NCI-H128 (cell line): ENCODE results near the gene C3orf49.

Experiments
- DNase-seq: peaks from one replicate; lab custom pipeline; 2025; ENCODE audit not compliant: unreplicated experiment; lab: John Stamatoyannopoulos, UW

Gene C3orf49, protein sequence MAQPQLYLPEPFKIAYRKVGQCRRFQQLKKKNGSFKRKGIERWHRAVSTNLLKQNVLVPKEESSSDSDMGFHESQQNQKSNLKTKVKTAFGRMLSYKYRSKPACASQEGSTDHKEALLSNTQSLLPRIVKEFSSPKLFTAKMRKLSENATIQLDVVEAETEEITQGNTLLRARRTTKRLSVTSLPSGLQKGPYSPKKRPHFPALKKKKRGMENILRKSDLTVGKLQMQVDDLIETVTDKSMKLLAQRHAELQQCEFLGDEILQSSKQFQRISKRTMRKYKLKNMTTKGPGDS

DNA sequence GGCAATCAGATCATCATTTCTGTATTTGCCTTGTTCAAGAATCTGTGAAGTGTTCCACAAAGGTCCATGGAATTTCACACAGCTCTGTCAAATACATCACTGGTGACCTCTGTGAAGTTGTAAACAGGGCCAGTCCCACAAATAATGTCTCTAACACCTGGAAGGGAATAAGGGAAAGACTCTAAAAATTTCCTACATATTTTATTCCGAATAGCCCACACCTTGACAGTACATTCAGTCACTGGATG is at the start of gene C3orf49:
C3orf49 (plus strand) TSS at position 149 of the 248 bp plus-strand sequence. CDS start 173 bp downstream, outside the sequence.
- DNase-seq, result no peak

DNA sequence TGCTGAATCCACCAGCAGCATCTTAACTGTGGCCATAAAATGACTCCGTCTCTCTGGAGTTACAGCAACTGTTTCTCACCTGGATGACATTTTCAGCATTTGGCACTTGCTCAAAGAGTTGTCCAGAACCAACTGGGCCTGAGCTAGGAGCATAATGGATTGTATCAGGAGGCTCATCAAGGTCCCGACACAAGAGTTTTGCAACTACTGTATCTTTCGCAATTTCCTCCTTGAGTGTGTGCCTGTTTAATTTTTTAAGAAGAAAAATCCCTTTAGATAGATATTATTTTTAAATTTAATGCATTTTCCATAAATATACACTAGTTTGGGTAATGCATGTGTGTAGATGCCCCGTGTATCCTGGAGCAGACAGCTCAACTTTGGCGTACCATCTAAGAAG is 44.3 kb upstream of the C3orf49 start:
- DNase-seq, result no peak

DNA sequence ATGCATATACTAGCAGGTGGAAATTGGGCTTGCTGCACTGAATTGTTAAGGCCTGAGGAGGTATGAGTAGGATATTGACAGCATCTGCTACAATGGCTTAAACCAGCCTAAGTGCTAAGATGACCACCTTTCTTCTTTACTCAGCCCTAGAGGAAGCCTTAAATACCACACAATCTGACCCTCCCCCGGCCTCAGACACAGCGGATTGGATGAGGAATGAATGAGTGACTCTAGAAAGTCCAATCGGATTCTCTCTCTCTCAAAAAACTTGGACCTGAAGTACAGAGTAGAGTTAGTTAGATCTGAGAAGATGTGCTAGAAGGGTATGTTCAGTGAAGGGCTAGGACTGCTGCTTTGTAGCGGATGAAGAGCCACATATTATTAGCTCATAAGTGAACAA is 39.9 kb upstream of the C3orf49 start:
- DNase-seq, result no peak

DNA sequence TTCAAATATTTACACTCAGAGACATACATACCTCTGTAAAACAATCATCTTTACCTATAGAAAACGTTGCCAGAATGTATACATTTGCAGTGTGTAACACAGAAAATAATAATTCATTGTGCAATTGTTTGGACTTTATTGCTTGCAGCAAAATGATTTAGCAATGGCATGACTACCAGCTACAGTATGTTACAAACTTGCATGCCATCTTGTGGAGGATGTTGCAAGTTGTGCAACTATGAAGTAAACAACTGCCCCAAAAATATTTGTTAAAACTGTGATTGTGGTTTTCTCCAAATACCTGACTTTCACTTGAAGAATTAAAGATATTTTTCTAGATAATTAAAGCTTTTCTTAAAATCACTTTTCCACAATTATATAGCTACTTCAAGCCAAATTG is 27.1 kb upstream of the C3orf49 start:
- no peak for DNase-seq

DNA sequence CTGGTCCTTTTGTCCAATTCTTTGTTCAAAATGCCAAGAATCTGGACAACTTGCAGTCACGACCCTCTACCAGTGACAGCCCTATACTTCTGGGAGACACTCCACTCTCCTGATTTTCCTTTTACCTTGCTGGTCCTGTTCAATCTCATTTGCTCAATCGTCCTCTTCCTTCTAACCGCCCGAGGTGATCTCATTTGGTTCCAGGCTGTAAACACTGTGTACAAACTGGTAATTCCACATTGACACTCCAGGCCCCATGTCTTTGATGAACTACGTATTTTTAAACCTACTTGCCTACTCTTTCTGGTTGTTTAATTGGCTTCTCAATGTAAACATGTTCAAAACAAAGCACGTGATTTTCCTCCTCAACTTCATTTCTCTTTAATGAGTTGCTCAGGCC is 23.7 kb upstream of the C3orf49 start:
- DNase-seq, result no peak

DNA sequence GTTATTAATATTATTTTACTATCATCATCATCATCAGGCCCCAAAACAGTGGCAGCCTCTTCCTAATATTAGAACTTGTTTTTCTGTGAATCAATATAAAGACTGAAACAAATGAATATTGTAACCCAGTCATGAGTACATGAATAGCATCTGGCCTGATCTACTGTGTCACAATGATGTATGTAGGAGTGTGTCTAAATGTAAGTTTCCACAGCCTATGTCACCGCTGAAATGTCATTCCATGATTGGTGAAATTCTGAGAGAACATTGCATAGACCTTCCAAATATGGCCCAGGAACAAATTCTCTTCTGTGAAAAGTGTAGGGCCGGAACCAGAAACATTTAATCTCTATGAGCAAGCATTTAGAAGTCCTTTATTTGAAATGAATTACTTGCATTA is 20.6 kb upstream of the C3orf49 start:
- no peak for DNase-seq

DNA sequence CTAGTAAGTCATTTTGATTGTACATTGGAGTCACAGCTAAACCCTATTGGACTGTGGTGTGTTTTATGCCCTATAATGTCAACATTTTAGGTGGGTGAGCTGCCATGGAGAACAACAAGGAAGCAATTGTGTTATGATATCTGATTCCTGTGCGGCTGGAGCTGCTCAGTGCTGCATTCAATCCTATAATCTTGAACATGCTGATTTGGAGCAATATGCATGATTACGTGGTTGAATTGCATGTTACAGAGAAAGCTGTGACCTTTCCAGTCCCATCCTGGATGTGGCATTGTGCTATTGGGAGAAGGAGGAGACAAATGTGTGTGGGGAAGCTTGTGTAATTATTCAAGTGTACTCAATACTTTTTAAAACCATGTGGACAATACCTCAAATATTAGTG is 20.1 kb upstream of the C3orf49 start:
- no peak for DNase-seq

DNA sequence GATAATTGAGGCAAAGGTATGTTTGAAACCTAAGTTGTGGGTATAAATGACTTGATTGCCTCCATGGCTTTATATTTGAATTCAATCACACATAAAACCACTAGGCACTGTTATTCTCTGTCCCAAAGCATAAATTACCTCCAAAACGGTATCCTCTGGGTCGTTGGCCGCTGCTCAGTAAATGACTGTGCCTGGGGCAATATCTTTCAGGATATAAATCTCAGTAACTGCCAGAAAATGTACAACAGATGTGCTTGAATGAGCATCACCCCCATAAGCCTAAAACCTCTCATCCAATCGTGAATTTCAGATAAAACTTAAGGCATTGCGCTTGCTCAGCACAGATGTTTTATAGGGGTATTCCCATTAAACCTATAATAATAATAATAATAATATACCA is 19.0 kb upstream of the C3orf49 start:
- DNase-seq, result no peak

DNA sequence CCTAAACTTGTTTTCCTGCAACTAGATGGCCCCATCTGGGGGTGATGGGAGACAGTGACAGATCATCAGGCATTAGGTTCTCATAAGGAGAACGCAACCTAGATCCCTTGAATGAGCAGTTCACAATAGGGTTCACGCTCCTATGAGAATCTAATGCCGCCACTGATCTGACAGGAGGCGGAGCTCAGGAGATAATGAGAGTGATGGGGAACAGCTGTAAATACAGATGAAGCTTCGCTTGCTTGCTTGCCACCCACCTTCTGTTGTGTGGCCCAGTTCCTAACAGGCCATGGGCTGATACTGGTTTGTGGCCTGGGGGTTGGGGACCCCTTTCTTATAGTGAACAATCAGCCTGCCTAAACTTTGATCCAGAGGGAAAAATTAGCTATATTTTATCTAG is 15.2 kb upstream of the C3orf49 start:
- DNase-seq, result no peak

DNA sequence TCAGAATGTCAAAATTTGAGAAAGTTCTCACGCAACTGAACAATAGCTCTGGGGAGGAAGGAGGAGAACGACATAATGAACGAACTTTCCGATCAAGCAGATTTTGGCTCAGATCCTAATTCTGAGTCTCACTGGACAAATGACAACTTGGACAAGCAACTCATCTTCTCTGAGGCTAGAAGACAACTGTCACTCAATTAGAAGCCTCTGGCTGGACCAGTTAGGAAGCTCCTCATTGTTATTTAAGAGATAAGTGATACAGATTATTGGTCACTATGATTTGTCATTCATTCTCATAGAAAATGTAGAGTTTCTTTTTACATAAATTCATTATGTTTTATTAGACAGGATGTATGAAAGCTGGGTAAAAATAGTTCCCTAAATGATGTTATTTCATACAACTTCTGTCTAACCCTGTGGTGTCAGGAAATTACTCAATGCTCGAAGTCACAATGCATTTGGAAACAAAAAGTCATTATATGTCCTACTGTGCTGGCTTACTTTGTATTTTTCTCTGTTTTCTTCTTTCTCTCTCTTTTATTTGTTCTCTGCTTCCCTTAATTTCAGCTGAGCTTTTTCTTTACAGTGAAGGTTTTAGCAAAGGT is 11.0 kb upstream of the C3orf49 start:
- no peak for DNase-seq

DNA sequence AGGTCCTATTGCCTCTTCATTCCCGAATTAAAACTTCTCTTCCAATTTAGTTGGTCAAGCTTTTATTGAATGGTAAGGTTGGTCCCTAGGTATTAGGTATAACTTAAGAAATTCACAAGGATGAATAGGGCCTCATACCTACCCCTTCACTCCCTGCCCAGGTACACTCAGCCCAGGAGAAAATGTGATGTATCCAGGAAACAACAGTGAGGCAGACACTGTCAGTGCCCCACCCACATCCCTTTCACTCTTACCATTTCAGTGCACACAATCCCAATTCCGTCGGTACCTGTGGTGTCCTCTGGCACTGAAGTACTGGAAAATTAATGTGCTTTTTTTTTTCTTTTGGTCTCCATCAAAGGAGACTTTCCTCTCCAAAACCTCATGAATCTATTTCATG is 10.5 kb upstream of the C3orf49 start:
- no peak for DNase-seq

DNA sequence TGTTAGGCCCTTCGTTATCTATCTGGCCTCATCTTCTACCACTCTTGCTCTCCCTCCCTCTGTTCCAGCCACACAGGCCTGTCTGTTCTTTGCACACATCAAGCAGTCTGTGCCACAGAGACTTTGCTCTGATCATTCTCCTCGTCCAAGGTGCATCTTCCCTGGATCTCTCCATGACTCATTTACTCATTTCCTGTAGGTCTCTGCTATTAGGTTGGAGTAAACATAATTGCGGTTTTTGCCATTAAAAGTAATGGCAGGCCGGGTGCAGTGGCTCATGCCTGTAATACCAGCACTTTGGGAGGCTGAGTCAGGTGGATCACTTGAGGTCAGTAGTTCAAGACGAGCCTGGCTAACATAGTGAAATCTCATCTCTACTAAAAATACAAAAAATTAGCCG is 9.5 kb upstream of the C3orf49 start:
- DNase-seq, result no peak

DNA sequence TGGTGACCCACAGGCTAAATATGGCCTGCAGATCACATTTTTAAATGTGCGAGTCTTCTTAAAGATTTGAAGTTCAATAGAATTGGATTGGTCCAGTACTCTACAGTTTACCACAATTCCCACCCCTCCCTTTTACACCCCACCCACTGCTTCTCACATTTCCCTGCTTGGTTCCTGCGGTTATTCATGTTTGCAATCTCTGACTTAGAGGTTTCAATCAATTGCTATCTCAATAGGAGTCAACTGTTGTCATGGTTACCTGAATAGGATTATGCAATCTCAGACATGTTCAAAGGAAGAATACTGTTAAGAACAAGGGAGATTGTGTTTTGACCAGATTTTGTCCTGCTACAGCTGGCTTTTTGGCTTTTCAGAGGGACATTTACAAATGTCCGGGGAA is 4.9 kb upstream of the C3orf49 start:
- DNase-seq, result no peak

DNA sequence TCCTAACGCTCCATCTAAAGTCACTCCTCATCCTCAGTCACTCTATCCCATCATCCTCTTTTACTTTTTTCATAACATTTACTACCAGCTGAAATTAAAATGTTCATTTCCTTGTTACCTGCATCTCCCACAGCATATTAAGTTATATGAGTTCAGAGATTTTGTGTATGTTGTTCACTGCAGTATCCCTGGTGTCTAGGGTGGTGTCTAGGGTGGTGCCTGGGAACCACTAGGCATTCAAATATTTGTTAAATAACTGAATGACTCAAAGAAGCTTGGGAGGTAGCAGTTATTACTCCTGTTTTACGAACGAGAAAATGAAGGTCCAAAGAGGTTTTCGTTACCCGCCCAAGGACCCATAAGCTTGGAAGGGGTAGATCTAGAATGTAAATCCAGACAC is 1.9 kb upstream of the C3orf49 start:
- no peak for DNase-seq

DNA sequence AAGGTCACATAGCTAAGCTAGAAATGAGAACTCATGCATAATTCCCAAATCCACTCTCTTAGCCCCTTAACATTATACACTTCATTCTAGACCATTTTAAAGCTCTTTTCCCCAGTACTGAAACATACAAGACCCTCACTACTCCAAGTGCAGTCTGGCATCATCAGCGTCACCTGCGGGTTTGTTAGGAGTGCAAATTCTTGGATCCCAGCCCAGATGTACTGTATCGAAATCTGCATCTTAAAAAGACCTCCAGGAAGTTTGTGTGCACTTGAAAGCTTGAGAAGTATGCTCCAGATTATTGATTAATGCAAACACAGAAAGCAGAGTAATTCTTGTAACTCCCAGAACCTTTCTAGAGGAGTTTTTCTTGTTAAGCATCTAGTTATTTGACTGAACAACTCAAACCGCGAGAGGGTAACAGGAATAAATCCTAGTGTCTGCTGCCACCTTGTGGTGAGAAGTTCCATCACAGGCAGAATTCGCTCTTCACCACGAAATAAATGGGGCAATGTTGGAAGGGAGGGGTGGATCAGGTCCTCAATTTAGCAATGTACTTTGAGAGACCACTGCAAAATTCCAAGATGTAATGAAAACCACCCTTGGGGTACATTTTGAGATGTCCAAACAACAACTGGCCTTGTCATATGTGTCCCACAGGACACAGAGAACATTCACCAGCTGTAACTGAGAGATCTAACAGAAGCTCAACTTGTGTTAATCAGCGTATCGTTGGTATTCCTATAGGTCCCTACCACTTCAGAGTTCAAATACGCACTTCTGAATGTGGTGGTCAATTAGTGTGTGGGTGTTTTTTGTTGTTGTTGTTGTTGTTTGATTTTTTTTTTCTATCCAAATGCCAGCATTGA is 583 bp upstream of the C3orf49 start:
- no peak for DNase-seq

DNA sequence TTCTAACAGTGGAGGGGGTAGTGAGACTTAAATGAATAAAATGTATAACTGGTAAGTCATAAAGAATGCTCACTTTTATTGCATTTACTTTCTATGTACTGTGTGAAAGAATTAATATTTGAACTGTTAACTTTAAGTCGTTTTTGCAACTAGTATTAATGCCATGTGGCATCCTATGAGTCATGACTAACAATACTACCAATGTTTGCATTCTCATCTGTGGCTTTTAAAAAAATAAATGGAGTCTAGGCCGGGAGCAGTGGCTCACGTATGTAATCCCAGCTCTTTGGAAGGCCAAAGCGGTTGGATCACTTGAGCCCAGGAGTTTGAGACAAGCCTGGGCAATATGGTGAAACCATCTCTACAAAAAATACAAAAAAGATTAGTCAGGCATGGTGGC is 5.2 kb downstream of the C3orf49 start:
- DNase-seq, result no peak

DNA sequence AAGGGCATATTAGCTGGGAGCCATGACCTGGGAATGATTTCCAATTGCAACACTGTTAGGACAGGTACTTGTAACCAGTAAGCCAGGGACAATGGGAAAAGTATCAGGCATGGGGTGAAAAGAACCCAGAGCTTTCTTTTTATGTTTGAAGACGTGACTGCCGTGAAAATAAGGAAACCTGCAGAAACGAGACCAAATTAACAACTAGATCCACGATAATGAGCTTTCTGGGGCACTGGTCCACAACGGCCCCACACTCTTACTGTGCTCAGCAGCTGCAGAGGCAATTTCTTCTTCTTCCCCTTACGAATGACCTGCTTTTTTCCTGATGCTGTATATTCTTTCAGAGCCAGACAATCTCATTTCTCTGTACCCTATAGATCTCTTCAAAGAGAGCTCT is 11.4 kb downstream of the C3orf49 start:
- no peak for DNase-seq

DNA sequence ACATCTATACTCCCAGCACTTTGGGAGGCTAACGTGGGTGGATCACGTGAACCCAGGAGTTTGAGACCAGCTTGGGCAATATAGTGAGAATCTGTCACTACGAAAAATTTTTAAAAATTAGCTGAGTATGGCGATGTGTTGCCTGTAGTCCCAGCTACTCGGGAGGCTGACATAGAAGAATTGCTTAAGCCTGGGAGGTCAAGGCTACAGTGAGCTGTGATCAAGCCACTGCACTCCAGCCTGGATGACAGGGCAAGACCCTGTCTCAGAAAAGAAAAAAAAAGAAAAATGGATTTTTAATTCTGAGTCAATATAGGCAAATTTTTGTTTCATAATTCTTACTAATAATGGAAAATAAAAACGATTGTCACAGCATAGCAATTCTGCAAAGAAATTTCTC is 13.3 kb downstream of the C3orf49 start:
- DNase-seq, result no peak

DNA sequence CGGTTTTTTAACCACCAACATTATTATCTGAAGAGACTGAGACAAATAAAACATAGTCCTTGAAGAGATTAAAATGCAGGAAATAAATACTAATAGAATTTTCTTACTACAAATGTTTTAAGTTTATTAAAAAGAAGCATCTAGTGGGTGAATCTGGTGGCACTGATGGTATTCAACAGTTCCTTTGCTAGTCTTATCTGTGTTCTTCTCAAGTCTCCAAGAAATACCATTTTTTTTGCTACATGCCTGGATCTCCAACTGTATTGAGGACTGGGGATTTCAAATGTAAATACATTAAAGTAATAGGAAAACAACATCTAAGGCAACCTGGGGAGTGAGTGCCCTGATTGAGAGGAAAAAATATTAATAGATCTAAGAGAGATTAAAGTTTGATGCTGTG is 22.6 kb downstream of the C3orf49 start:
- no peak for DNase-seq

DNA sequence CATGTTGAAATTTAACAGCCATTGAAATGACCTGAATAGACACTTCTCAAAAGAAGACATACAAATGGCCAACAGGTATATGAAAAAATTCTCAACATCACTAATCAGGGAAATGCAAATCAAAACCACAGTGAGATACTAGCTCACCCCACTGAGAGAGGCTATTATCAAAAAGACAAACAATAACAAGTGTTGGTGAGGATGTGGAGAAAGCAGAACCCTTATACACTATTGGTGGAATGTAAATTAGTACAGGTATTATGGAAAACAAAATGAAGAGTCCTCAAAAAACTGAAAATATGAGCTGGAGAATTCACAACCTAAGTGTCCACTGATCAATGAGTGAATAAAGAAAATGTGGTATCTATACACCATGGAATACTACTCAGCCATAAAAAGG is 23.0 kb downstream of the C3orf49 start:
- DNase-seq, result no peak

DNA sequence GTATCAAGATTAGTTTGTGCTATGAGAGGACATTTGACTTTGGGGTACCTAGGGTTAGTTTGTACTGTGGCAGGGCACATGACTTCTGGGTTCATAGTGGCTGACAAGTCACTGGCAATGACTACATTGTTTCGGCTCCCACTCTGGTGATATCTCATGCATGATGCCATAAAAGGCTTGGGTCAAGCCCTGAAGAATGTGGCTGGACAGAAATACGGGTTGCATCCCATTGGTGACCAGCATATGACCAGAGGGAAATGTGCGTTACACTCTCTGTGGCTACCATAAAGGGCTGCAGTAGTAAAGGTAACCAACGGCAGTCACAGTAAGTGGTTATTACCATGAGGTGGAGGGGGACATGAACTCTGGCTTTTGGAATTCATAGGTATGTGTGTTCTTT is 26.1 kb downstream of the C3orf49 start:
- no peak for DNase-seq

DNA sequence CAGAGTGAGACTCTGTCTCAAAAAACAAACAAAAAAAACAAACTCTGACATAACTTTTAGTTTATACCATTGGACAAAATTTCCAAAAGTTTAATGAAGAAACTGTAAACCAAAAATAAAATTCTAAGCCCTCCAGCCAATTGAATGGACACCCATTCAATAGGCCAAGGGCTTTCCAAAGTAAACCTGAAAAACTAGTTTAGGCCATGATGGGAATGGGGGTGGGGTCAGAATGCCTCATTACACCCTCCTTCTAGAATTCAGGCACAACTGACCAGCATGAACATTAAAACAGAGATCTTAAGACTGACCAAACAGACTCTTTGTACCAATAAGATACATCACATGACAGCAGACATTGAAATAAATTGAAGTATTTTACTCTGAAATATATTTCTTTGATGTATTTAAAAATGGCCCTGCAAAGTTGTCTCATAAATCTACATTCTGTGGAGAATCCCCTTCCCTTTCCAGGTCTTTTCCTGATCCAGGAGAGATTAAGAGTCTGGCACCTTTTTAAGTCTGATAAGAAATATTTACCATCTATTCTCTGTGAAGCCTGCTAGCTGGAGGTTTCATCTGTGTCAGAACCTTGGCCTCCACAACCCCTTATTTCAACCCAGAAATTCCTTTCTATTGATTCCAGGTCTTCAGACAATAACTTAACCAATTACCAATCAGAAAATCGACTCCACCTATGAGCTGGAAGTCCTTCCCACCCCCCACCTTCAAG is 28.8 kb downstream of the C3orf49 start:
- DNase-seq, result no peak
